Activated T-cell treated with anti-CD3 and anti-CD28 coated beads for 4 hours (primary cell): ENCODE data around the gene KPTN.

Source experiments
- DNase-seq: peaks from one replicate; pipeline ENCODE4 v3.0.0-alpha.2; 2020

The KPTN gene

DNA sequence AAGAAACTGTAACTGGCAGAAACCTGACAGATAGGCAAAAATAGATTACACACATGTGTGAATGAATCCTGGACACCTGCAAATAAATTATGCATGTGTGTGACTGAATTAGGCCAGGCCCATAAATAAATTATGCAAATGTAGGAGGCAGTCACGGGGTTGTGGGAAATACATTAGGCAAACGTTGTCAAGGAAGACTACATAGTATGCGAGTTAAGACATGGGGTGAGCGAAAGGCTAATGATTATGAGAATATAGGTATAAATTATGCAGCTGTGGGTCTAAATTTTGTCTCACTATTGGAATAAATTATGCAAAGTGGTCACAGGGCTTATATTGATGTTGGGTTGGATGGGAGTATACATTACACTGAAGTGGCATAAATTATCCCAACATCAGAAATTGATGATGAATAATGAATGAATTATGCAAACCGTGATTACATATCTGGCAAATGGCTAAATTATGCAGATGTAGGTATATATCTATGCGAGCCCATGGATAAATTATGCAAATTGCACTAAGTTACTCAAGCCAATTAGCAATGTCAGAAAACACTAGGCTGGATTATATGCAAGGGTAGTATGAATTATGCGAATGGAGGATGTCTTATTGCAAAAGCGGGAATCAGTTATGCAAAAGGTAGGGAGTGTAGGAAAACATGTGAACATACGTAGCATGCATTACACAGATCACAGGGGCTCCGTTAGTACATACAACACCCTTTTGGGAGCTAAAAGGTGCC lies 19.2 kb downstream of the KPTN start:
- no peak for DNase-seq

- no peak for DNase-seq
Measured at GRCh38 chr19:47461876-47462275, 22.1 kb downstream of the KPTN start.

- no peak for DNase-seq
Measured at GRCh38 chr19:47459477-47459876, 24.5 kb downstream of the KPTN start.

- no peak for DNase-seq
Measured at GRCh38 chr19:47458672-47459071, 25.3 kb downstream of the KPTN start.

GRCh38 chr19:47456721-47457474 lies 27.1 kb downstream of the KPTN start:
- DNase-seq = no peak

DNA sequence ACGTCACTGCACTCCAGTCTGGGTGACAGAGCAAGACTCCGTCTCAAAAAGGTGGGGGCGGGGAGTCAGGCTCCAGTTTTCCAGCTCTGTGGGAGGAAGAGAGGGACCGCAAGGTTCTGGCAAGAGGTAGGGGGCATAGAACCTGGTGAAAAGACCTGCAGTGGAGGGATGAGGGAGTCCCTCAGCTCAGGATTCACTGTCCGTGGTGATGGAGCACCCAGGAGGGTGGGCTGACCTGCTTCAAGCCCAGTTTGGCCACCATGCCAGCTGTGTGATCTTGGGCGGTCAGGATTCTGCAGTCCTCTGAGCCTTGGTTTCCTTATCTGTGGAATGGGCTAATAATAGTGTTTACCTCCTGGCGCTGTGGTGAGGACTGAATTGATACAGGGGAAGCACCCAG lies 33.5 kb downstream of the KPTN start:
- no peak for DNase-seq

GRCh38 chr19:47448360-47448727 lies 35.7 kb downstream of the KPTN start:
- DNase-seq = no peak

DNA sequence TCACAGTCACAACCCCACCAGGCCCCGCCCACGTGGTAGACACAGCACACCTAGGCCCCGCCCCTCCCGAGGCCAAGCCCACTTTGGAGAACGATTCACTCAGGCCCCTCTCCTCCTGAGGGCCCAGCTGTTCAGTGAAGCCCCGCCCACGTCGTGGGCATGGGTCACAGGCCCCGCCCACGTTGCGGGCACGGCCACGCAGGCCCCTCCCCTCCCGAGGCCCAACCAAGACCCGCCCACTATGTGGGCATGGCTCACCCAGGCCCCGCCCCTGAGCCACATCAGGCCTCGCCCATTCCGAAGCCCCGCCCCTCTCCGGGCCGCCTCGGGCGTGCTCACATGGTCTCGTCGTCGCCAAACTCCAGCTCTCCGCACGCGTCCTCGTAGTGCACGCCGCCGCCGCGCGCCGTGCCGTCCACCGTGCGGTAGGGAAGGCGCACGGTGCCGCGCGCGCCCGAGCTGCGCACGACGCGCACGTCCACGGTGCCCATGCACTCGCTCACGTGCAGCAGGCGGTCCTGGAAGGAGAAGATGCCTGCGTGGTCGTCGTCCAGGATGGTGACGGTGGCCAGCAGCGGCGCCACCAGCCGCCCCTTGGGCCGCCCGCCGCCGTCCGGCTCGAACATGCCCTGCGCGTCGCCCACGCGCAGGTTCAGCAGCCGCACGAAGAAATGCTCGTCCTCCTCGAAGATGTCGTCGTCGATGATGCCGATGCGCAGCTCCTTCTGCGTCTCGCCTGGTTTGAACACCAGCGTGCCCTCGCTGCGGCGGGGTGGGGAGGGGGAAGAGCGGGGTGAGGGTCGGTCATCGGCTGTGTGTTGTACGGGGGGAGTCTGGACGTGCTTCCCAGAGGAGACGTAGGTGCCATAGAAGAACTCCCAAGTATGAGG lies 36.3 kb downstream of the KPTN start:
- no peak for DNase-seq

- no peak for DNase-seq
Measured at GRCh38 chr19:47446534-47447469, 37.2 kb downstream of the KPTN start.

DNA sequence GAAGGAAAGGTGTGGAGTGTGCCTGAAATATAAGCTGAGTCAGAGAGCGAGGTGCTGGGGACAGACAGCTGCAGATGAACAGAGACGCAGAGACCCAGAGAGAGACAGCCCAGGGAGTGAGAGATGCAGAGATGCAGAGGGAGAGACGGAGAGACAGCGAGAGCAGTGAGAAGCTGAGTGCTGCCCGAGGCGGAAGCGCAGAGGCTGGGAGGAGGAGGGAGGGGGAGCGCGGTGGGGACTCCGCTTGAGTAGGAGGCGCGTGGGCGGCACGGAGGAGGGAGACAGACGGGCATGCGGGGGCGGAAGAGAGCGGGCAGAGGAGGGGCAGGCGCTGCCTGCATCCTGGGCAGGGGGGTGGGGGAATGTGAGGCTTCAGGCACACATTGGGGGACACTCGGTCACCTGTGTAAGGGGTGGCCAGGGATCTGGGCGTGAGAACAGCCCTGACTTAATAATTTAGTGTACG lies 38.0 kb downstream of the KPTN start:
- peak; percentile 83 for DNase-seq

DNA sequence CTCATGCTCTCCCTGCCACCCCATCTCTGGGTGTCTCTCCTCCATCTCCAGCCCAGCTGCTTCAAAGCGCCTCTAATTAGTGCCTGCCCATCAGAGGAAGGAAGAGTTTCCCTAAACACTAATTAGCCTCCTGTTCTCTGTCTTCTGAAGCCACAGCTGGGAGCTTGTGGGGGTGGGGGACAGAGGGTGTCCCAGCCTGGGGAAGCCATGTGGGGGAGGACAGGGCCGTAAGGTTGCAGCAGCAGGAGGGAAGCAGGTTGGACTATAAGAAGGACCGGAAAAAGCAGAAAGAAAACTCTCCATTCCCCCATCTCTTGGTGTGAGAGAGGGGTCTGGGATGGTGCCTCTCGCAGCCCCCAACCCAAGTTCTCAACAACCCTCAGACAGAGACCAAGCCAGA lies 38.5 kb downstream of the KPTN start:
- DNase-seq = no peak

GRCh38 chr19:47444388-47444821 lies 39.6 kb downstream of the KPTN start:
- DNase-seq = no peak

DNA sequence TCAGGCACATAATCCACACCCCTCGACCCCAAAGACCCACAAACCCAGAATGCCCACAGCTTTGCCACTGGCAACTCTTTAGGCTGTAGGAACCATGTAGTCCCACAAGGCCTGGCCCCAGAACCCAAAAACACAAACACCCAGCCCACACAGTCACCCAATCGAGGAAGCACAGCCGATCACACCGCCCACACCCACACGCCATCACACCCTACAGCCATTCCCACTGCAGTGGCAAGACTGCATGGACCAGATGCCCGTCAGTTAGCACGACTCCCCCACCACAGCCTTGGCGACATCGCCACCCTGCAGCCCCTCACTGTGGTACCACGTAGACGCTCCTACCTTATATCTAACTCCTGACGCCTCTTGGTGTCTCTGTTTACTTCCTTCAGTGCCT lies 40.7 kb downstream of the KPTN start:
- DNase-seq = no peak

DNA sequence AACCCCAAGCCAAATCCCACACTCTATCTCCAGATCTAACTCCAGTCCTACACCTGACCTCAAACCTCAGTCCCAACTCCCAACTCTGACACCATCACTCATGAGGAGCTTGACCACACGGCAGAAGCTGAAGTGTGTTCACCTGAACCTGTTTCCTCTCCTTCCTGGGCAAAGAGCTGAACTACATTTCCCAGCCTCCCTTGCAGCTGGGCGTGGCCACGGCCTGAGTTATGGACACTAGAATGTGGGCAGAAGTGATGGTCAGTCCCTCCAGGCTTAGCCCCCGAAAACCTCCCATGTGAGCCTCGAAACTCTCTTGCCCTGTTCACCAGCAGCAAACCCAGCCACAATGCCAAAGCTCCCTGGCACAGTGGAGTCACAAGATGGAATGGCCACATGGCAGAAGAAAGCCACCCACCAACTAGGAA lies 45.2 kb downstream of the KPTN start:
- no peak for DNase-seq

DNA sequence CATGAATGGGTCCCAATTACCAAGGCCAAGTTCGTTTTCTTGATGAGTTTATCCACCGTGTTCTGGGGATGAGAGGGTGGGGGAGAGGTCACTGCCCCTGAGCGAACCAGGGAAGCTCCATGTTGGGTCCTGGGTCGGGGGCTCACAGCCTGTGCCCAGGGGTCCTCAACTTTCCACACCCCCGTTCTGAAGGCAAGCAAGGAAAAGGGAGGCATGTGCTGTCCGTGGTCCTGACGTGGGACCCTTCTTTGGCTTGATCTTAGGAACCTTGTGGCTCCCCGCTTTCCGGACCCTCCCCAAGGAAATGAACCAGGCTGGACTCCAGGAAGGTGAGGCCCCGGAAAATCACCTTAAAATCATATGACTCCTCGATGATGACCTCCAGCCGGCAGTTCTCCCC lies 46.5 kb downstream of the KPTN start:
- no peak for DNase-seq

DNA sequence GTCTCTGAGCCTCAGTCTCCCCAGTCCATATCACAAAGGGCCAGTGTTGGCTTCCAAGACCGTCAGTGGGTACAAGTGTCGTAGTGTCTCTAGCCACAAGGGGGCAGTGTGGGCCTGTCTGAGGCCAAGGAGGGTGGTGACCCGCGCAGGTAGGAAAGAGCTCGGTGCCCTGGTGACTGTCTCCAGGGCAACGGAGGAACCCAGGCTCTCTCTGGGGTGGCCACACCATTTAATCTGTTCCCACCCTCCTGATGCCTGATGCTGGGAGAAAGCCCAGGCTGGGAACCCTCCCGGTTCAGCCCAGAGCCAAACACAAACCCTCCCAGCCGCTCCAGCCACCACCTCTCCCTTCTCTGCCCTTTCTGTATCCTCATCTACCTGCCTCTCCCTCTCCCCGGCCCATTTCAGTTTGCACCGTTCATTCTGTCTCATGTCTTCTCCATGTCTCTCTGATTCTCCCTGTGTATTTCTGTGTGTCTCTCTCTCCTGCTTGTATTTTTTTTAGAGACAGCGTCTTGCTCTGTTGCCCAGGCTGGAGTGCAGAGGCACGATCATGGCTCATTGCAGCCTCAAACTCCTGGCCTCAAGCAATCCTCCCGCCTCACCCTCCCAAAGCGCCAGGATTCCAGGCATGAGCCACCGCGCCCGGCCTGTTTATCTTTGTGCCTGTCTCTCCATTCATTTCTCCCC lies 47.2 kb downstream of the KPTN start:
- DNase-seq = peak; percentile 87

DNA sequence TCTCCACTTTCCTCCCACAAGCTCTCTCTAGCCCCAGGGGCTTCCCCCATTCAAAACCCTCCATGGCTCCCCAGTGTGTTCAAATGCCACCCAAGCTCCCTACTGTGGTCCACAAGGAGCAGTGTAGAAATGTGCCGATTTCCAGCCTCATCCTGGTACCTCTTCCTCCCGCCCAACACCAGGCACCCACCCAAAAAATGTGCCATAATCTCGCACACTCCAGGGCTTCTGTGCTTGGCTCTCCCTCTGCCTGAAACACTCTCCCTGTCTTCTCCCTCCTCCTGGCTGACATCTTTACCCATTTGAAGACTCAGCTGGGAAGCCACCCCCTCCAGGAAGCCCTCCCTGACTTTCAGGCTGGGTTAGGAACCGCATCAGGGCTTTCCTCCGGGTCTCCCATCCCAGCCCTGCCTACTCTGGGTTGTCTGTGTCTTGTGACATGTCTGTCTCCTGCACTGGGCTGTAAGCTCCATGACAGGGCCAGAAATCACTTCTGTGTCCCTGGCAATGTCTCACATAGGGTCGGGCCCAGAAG lies 48.1 kb downstream of the KPTN start:
- no peak for DNase-seq

- no peak for DNase-seq
Measured at GRCh38 chr19:47435196-47435595, 48.8 kb downstream of the KPTN start.

DNA sequence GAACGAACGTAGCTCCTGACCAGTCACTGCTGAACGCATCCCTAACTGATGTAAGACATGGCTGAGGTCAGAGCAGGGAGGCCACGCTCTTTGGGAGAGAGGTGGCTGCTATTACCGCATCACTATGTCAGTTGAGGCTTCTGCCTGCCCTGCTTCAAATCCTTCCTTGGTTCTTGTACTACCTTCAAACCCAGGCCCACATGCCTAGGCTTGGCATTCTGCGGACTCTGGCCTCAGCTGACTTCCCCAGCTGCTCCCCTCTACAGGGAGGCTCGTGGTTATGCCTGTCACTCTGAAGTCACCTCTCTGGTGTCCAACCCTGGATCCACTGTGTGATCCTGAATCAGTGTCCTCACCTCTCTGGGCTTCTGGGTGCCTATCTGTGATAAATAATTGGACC lies 49.9 kb downstream of the KPTN start:
- DNase-seq = no peak

GRCh38 chr19:47433121-47433520 lies 50.9 kb downstream of the KPTN start:
- no peak for DNase-seq

DNA sequence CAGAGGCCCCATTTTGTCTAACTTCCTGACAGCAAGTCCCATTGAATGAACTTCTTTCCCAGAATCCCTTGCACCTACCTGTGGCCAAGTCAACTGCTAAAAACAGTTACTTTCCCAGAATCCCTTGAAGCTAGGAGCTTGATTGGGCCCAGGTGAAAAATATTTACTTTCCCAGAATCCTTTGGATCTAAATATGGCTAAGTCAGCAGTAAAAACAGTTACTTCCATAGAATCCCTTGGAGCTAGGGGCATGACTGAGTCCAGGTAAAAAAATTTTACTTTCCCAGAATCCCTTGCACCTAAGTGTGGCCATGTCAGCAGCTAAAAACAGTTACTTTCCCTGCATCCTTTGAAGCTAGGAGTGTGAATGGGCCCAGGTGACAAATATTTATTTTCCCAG lies 51.5 kb downstream of the KPTN start:
- no peak for DNase-seq
